ENCODE results near the gene RNF213. TPM values are rescaled to one million over a fixed set of nuclear protein-coding genes. Genes with fewer than 3 reads are reported as not detected.

Gene RNF213
- total and polyA plus RNA-seq, 10 donors, result 36.7 to 481 (median 337) TPM

DNA sequence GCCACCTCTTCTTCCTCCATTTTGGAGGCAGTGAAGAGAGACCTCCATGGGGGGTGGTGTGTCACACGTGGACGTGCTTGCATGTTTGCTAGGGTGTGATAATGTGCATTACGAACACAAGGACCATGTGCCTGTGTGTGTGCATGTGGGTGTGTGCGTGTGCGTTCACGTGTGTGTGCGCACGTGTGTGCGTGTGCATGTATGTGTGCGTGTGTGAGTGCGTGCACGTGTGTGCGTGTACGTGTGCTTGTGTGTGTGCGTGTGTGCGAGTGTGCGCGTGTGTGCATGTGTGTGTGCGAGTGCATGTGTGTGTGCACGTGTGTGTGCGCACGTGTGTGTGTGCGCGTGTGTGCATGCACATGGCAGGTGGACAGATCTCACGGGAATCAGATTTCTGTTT is 29.5 kb downstream of the RNF213 start:
- Histone ChIP-seq H3K4me1 (peaks cover 0 to 53% (median 20%) of the 10 kb centered on the region in 6 donors), H3K36me3 (peaks cover 0 to 100% (median 74%) of the 10 kb centered on the region in 6 donors), H3K27me3 (replicated peaks in 1 of 7) (no peaks in the 10 kb centered on the region), H3K4me3 (no peak overlapping the region), H3K9me3 (no peaks in the 10 kb centered on the region), H3K27ac (peak overlapping the region in 4 of 8 donors; percentile 4 to 56 (median 40))
- intact Hi-C loops (cut with DNase I; ENCODE audit: low total_unique reads), result no loop called here
- DNase-seq, result peak; percentile 56
- WGBS, 5 donors, result 85 to 96% (median 93%) methylated on average over 25 of the region's 25 CpGs
- TF ChIP-seq POLR2A (IDR thresholded peaks at IDR 0.05) (no peak), POLR2AphosphoS5 (IDR thresholded peaks at IDR 0.05) (peak; percentile 37 to 63 (median 48))

GRCh38 chr17:80291260-80291659 is 30.6 kb downstream of the RNF213 start:
- no peak for DNase-seq

GRCh38 chr17:80291691-80292487 is 31.2 kb downstream of the RNF213 start:
- Histone ChIP-seq H3K9me3 (no peaks in the 10 kb centered on the region), H3K27me3 (replicated peaks in 1 of 7) (no peaks in the 10 kb centered on the region), H3K27ac (peak overlapping the region in 1 of 8 donors; percentile 4), H3K36me3 (peaks cover 0 to 100% (median 92%) of the 10 kb centered on the region in 6 donors), H3K4me1 (peaks cover 0 to 36% (median 13%) of the 10 kb centered on the region in 6 donors), H3K4me3 (no peak overlapping the region)
- peak; percentile 28 for DNase-seq
- TF ChIP-seq POLR2A (IDR thresholded peaks at IDR 0.05), result no peak
- peak in 1 of 3 donors; percentile 20 for TF ChIP-seq POLR2AphosphoS5 (IDR thresholded peaks at IDR 0.05)
- 93 to 97% (median 96%) methylated on average over 20 of the region's 20 CpGs for WGBS, 5 donors
- intact Hi-C loops (cut with DNase I; ENCODE audit: low total_unique reads), result no loop called here

More at GRCh38 chr17:80291260-80291659, 30.6 kb downstream of the RNF213 start:
- intact Hi-C loops (cut with DNase I; ENCODE audit: low total_unique reads), result no loop called here
- no peak for TF ChIP-seq POLR2AphosphoS5 (IDR thresholded peaks at IDR 0.05)
- TF ChIP-seq CTCF (IDR thresholded peaks at IDR 0.05 in 8 of 11, conservative IDR thresholded peaks at IDR 0.05 in 3 of 11), result no peak
- no peak for TF ChIP-seq POLR2A (IDR thresholded peaks at IDR 0.05)
- Histone ChIP-seq H3K4me1 (peaks cover 0 to 42% (median 15%) of the 10 kb centered on the region in 6 donors), H3K27ac (no peak overlapping the region), H3K4me3 (no peak overlapping the region), H3K36me3 (peaks cover 0 to 100% (median 85%) of the 10 kb centered on the region in 6 donors), H3K27me3 (replicated peaks in 1 of 7) (no peaks in the 10 kb centered on the region), H3K9me3 (no peaks in the 10 kb centered on the region)
- WGBS, 5 donors, result 93 to 100% (median 95%) methylated on average over 6 of the region's 6 CpGs

DNA sequence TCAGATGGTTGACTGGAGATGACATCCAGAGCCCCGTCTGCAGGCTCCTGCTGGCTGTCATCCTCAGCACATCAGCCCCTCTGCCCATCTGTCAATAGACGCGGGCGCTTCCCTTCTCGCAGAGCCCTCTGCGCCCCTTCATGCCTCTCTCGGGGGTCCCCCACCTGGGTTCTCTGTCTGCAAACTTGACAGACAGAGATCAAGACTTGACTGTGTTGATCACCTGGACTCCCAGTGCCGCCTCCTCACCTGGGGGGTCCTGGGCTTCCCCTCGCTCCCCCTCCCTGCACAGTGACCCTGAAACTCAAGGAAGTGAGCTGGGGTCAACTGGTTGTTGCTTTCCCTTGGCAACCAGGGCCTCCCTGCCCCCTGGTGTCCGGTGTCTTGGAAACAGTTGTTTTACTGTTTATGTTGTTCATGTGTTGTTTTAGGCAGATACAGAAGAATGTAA is 31.9 kb downstream of the RNF213 start:
- H3K27me3 ChIP-seq (replicated peaks in 1 of 7), result no peaks in the 10 kb centered on the region
- TF ChIP-seq POLR2AphosphoS5 (IDR thresholded peaks at IDR 0.05) (peak in 2 of 3 donors; percentile 27 to 36), POLR2A (IDR thresholded peaks at IDR 0.05) (no peak)
- intact Hi-C loops (cut with DNase I; ENCODE audit: low total_unique reads), result no loop called here
- peak; percentile 44 for DNase-seq
- H3K27ac ChIP-seq, result peak overlapping the region in 2 of 8 donors; percentile 4 to 39
- no peaks in the 10 kb centered on the region for H3K9me3 ChIP-seq
- peaks cover 0 to 29% (median 10%) of the 10 kb centered on the region in 6 donors for H3K4me1 ChIP-seq
- no peak overlapping the region for H3K4me3 ChIP-seq
- H3K36me3 ChIP-seq, result peaks cover 0 to 100% (median 98%) of the 10 kb centered on the region in 6 donors
- 85 to 93% (median 91%) methylated on average over 10 of the region's 10 CpGs for WGBS, 5 donors

GRCh38 chr17:80294210-80294609 is 33.6 kb downstream of the RNF213 start:
- Histone ChIP-seq H3K36me3 (peaks cover 0 to 100% (median 99%) of the 10 kb centered on the region in 6 donors), H3K9me3 (no peaks in the 10 kb centered on the region), H3K27ac (peak overlapping the region in 3 of 8 donors; percentile 26 to 50 (median 31)), H3K4me1 (peaks cover 0 to 13% (median 3%) of the 10 kb centered on the region in 6 donors), H3K27me3 (replicated peaks in 1 of 7) (no peaks in the 10 kb centered on the region), H3K4me3 (no peak overlapping the region)
- TF ChIP-seq POLR2A (IDR thresholded peaks at IDR 0.05), result no peak
- TF ChIP-seq CTCF (IDR thresholded peaks at IDR 0.05 in 8 of 11, conservative IDR thresholded peaks at IDR 0.05 in 3 of 11), result no peak
- peak in 2 of 3 donors; percentile 41 to 55 for TF ChIP-seq POLR2AphosphoS5 (IDR thresholded peaks at IDR 0.05)
- peak; percentile 58 for DNase-seq
- WGBS, 5 donors, result 76 to 83% (median 81%) methylated on average over 7 of the region's 7 CpGs
- intact Hi-C loops (cut with DNase I; ENCODE audit: low total_unique reads), result no loop called here
